WTC11 (cell line): Measurements from ENCODE around the gene FAM13A. TPM values are rescaled to one million over a fixed set of nuclear protein-coding genes. Genes with fewer than 3 reads are reported as not detected.
A peak's percentile ranks its signal among the peaks of the same experiment; 100 is the strongest.

ENCODE experiments used
- ATAC-seq: fragments of 200-7000 bp; cut with Tn5 transposase; 2 replicates; pipeline ENCODE4 v1.10.0; 2021; ENCODE audit warnings: mild to moderate bottlenecking, moderate library complexity
- Bru-seq: library from RNA; stranded (reverse); fragments of 400-500 nt; gene quantifications from one replicate; lab custom pipeline; 2021; lab: Mats Ljungman, UMichigan
- CTCF ChIA-PET: fragments of 300-600 bp; sonication (Branson Sonifier 250); formaldehyde crosslinking; loops from one replicate; lab custom pipeline; 2021; ENCODE audit warnings: antibody characterized with exemption; lab: Charles Lee
- POLR2A ChIA-PET: fragments of 350-600 bp; sonication (Branson Sonifier 250); formaldehyde crosslinking; loops from one replicate; lab custom pipeline; 2021; ENCODE audit warnings: antibody characterized with exemption; lab: Charles Lee
- DNase-seq: peaks from one replicate; pipeline ENCODE4 v3.0.0; 2021; ENCODE audit warnings: low spot score
- H3K27ac Mint-ChIP-seq: 2 replicates; pipeline ENCODE4 v1.8.0; 2021; ENCODE audit warnings: mixed read lengths
- H3K27me3 Mint-ChIP-seq: 2 replicates; pipeline ENCODE4 v1.8.0; 2021; ENCODE audit warnings: low read depth, mild to moderate bottlenecking, moderate library complexity, mixed read lengths
- H3K36me3 Mint-ChIP-seq: 2 replicates; pipeline ENCODE4 v1.8.0; 2021; ENCODE audit warnings: mixed read lengths
- H3K4me1 Mint-ChIP-seq: 2 replicates; pipeline ENCODE4 v1.8.0; 2022; ENCODE audit warnings: mixed read lengths
- H3K4me3 Mint-ChIP-seq: 2 replicates; pipeline ENCODE4 v1.8.0; 2021; ENCODE audit warnings: mild to moderate bottlenecking, moderate library complexity, mixed read lengths
- H3K9me3 Mint-ChIP-seq: 2 replicates; pipeline ENCODE4 v1.8.0; 2021; ENCODE audit warnings: mixed read lengths
- AR ChIP-seq: fragments of 250-450 bp; sonication (Bioruptor Pico); IDR thresholded peaks from 2 replicates; pipeline ENCODE4 v1.9.0; 2021; ENCODE audit warnings: mild to moderate bottlenecking
- ATF6 ChIP-seq: sonication (generic); formaldehyde crosslinking; IDR thresholded peaks from 2 replicates; pipeline ENCODE4 v1.8.1; 2023; ENCODE audit warnings: mild to moderate bottlenecking, missing genetic modification reagents
- CDX4 ChIP-seq: fragments of 250-450 bp; sonication (Bioruptor Pico); IDR thresholded peaks from 2 replicates; pipeline ENCODE4 v1.9.0; 2021; ENCODE audit warnings: moderate library complexity, mild to moderate bottlenecking, inconsistent platforms, borderline replicate concordance
- ERG ChIP-seq: fragments of 250-450 bp; sonication (Bioruptor Pico); IDR thresholded peaks from 2 replicates; pipeline ENCODE4 v1.8.0; 2021; ENCODE audit warnings: mild to moderate bottlenecking
- FOXJ3 ChIP-seq: sonication (generic); formaldehyde crosslinking; IDR thresholded peaks from 2 replicates; pipeline ENCODE4 v1.9.0; 2021; ENCODE audit warnings: missing genetic modification reagents, mild to moderate bottlenecking, borderline replicate concordance
- HMGA2 ChIP-seq: fragments of 250-450 bp; sonication (Bioruptor Pico); IDR thresholded peaks from 2 replicates; pipeline ENCODE4 v1.4.0; 2021; ENCODE audit warnings: mild to moderate bottlenecking, moderate library complexity
- IRF1 ChIP-seq: sonication (generic); formaldehyde crosslinking; IDR thresholded peaks from 2 replicates; pipeline ENCODE4 v1.8.0; 2023; ENCODE audit warnings: missing genetic modification reagents
- JAZF1 ChIP-seq: fragments of 250-450 bp; sonication (Bioruptor Pico); IDR thresholded peaks from 2 replicates; pipeline ENCODE4 v1.9.0; 2021; ENCODE audit warnings: moderate library complexity, mild to moderate bottlenecking, inconsistent platforms
- MAX ChIP-seq: sonication (generic); formaldehyde crosslinking; IDR thresholded peaks from 2 replicates; pipeline ENCODE4 v1.8.0; 2022; ENCODE audit warnings: mild to moderate bottlenecking, missing genetic modification reagents
- SMAD4 ChIP-seq: sonication (generic); formaldehyde crosslinking; IDR thresholded peaks from 2 replicates; pipeline ENCODE4 v1.8.0; 2022; ENCODE audit warnings: mild to moderate bottlenecking, missing genetic modification reagents
- SP1 ChIP-seq: sonication (generic); formaldehyde crosslinking; conservative IDR thresholded peaks from 2 replicates; pipeline ENCODE4 v1.8.1; 2022; ENCODE audit warnings: missing genetic modification reagents
- USF1 ChIP-seq: sonication (generic); formaldehyde crosslinking; IDR thresholded peaks from 2 replicates; pipeline ENCODE4 v1.8.0; 2022; ENCODE audit warnings: mild to moderate bottlenecking, missing genetic modification reagents
- USF2 ChIP-seq: sonication (generic); formaldehyde crosslinking; IDR thresholded peaks from 2 replicates; pipeline ENCODE4 v1.8.1; 2023; ENCODE audit warnings: mild to moderate bottlenecking, missing genetic modification reagents, moderate library complexity
- ZMAT4 ChIP-seq: fragments of 250-450 bp; sonication (Bioruptor Pico); IDR thresholded peaks from 2 replicates; pipeline ENCODE4 v1.9.0; 2021; ENCODE audit warnings: mild to moderate bottlenecking
- ZNF232 ChIP-seq: sonication (generic); formaldehyde crosslinking; IDR thresholded peaks from 2 replicates; pipeline ENCODE4 v1.8.0; 2022; ENCODE audit warnings: mild to moderate bottlenecking, missing genetic modification reagents
- ZNF281 ChIP-seq: sonication (generic); formaldehyde crosslinking; IDR thresholded peaks from 2 replicates; pipeline ENCODE4 v1.8.0; 2023; ENCODE audit warnings: mild to moderate bottlenecking, missing genetic modification reagents
- ZNF317 ChIP-seq: sonication (generic); formaldehyde crosslinking; IDR thresholded peaks from 2 replicates; pipeline ENCODE4 v1.8.1; 2023; ENCODE audit warnings: low read depth, mild to moderate bottlenecking, moderate library complexity, missing genetic modification reagents, borderline replicate concordance
- ZNF396 ChIP-seq: fragments of 250-450 bp; sonication (Bioruptor Pico); IDR thresholded peaks from 2 replicates; pipeline ENCODE4 v1.8.0; 2021; ENCODE audit warnings: mild to moderate bottlenecking, moderate library complexity, borderline replicate concordance
- ZNF416 ChIP-seq: fragments of 250-450 bp; sonication (Bioruptor Pico); IDR thresholded peaks from 2 replicates; pipeline ENCODE4 v1.9.0; 2021; ENCODE audit warnings: mild to moderate bottlenecking, inconsistent platforms
- ZNF512 ChIP-seq: sonication (generic); formaldehyde crosslinking; IDR thresholded peaks from 2 replicates; pipeline ENCODE4 v1.8.1; 2022; ENCODE audit warnings: missing genetic modification reagents, borderline replicate concordance
- ZNF671 ChIP-seq: fragments of 250-450 bp; sonication (Bioruptor Pico); IDR thresholded peaks from 2 replicates; pipeline ENCODE4 v1.8.0; 2021; ENCODE audit warnings: mild to moderate bottlenecking
- long read RNA-seq, 3 experiments: library from RNA in 1 of 3; library from capped mRNA in 1 of 3; library from polyadenylated mRNA in 1 of 3; unstranded in 2 of 3; stranded (forward) in 1 of 3; transcript quantifications; one replicate each; pipeline ENCODE4 v2.0.0, GENCODE V29; 2021
- total RNA-seq: library from RNA; stranded (reverse); gene quantifications from 3 replicates; pipeline ENCODE4 v1.2.3, GENCODE V29; 2021

Gene FAM13A
- total RNA-seq (14.6 to 17.8 TPM (median 16.5 TPM) in 3 replicates), Bru-seq, nascent RNA (percentile 75 among the genes with signal in this experiment)
- long read RNA-seq, experiment 1, full-length matches to known transcripts: 18 of 76 reads
- long read RNA-seq, experiment 1, partial matches to known transcripts: 22 of 76 reads
- long read RNA-seq, experiment 1, other reads (novel, unspliced or antisense): 36 of 76 reads
- long read RNA-seq, experiment 2, full-length matches to known transcripts: 2 of 29 reads
- long read RNA-seq, experiment 2, partial matches to known transcripts: 9 of 29 reads
- long read RNA-seq, experiment 2, other reads (novel, unspliced or antisense): 18 of 29 reads
- long read RNA-seq, experiment 3, partial matches to known transcripts: 6 of 14 reads
- long read RNA-seq, experiment 3, other reads (novel, unspliced or antisense): 7 of 14 reads

- ATAC-seq: peak; percentile 94
- CTCF ChIA-PET: interaction anchor here (0.5 to 1.0 kb wide), 3 partner anchors 11 to 94 kb away, joined by 3 to 4 read pairs (median 3); no protein-coding TSS in a partner anchor
- H3K4me3 Mint-ChIP-seq: peak within 1 kb of the TSS; percentile 85
- H3K27me3 Mint-ChIP-seq: peaks cover 12% of the 10 kb centered on the region
- H3K4me1 Mint-ChIP-seq: peaks cover 38% of the 10 kb centered on the region
- H3K27ac Mint-ChIP-seq: peak within 1 kb of the TSS; percentile 82
- H3K9me3 Mint-ChIP-seq: peaks cover 25% of the 10 kb centered on the region
- peak; percentile 60 for DNase-seq
- H3K36me3 Mint-ChIP-seq: peaks cover 10% of the 10 kb centered on the region; the same call in 1 of the 2 replicates
- POLR2A ChIA-PET: no interaction called here
- TF ChIP-seq ZNF317 (CRISPR knock-in tag) (no peak), ZNF396 (CRISPR knock-in tag) (no peak), USF2 (CRISPR knock-in tag) (peak; percentile 93), CDX4 (CRISPR knock-in tag) (no peak), ZNF512 (no peak), AR (CRISPR knock-in tag) (no peak), HMGA2 (CRISPR knock-in tag) (no peak), MAX (peak; percentile 70), ZNF281 (CRISPR knock-in tag) (no peak), ERG (CRISPR knock-in tag) (no peak), SMAD4 (CRISPR knock-in tag) (no peak), SP1 (CRISPR knock-in tag) (peak; percentile 41; the same call in 1 of the 2 replicates), IRF1 (no peak), ATF6 (CRISPR knock-in tag) (no peak), ZMAT4 (no peak), FOXJ3 (no peak), ZNF416 (CRISPR knock-in tag) (no peak), ZNF671 (no peak), USF1 (CRISPR knock-in tag) (peak; percentile 94), ZNF232 (CRISPR knock-in tag) (no peak), JAZF1 (CRISPR knock-in tag) (no peak)
Measured at GRCh38 chr4:89056953-89057398, at the start of gene FAM13A. FAM13A (minus strand) TSS chr4:89057185; CDS start chr4:89056964, 221 bp downstream.
